ENCODE measurements around the gene VASH1.
A peak's percentile ranks its signal among the peaks of the same experiment; 100 is the strongest.
"Not testable (repeated sequence)": the region's sequence is repeated elsewhere in the genome, so short reads cannot be mapped to it uniquely, and the experiment has no call there.

Gene VASH1

DNA sequence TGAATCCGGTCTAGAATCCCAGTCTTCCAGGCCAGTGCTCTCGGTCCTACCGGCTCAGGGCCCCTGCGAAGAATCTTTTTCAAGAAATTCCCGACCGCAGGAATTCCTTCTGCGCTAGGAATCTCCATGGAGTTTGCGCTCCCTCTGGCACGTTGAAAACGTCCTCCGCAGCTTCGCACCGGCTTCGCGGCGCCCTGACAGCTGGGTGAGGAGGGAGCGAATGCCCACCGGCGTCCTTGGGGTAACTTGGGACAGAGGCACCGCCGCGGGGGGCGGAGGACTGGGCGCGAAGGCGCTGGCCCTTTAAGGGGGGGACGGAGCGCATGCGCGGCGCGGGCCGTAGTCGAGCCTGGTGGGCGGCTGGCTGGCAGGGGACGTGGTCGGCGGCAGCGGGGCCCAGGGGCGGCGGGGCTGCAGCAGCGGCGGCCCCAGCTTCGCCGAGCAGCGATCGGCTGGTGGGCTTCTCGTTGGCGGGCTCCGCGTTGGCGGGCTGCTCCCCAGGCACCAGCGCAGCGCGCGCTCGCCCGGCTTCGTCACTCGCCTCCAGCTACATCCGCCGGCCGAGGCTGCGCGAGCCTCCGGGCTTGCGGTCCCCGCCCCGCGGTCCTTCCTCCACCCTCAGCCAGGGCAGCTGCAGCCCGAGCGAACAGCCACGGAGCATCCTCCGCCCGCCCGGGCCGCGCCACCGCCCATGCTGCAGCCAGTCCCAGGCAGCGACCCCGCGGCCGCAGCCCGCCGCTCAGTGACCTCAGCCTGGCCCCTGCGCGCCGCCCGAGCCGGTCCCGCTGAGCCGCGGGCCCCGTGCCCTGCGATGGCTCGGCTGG, at the start of gene VASH1:
TSS of gene VASH1 (plus strand) at position 333 of the 824 bp plus-strand sequence. CDS start 1,354 bp downstream, outside the sequence.
- DNase-seq (ENCODE audit: low read depth): peak; percentile 41

DNA sequence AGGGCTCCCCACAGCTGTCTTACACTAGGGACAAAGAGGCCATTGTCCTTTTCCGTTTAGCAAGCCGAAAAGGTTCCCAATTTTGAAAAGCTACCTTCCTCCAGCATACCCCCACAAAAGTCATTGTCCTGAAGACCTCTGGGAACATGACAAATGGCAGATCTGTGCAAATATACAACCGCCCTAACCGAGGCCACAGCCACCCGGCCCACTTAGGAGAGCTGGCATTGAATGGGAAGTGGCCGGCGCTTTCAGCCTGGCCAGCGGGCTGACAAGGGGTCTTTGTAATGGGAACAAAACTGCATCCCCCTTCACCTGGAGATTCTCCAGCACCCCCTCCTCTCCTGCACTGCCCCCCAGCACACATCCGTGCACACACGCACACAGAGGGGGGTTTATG, 48.1 kb upstream of the VASH1 start:
- DNase-seq (ENCODE audit: low read depth): no peak

DNA sequence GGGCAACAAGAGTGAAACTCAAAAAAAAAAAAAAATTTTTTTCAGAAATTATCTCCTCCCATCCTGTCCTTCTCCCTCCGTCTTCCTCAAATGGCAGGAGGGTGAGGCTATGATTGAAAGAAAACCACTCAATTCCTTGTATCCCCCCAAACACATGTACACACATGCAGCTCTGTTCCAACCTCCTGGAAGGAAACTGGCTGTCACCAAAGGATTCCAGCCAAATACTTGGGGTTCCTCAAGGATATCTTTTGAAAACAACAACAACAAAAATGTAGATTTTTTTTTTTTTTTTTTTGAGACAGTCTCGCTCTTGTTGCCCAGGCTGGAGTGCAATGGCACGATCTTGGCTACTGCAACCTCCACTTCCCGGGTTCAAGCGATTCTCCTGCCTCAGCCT, 46.8 kb upstream of the VASH1 start:
- DNase-seq (ENCODE audit: low read depth): no peak

- DNase-seq (ENCODE audit: low read depth): no peak
Observed at GRCh38 chr14:76715101-76715500, 46.2 kb upstream of the VASH1 start.

GRCh38 chr14:76715511-76716081, 45.7 kb upstream of the VASH1 start:
- no peak for DNase-seq (ENCODE audit: low read depth)

GRCh38 chr14:76716285-76716684, 45.0 kb upstream of the VASH1 start:
- no peak for DNase-seq (ENCODE audit: low read depth)

GRCh38 chr14:76717508-76718290, 43.6 kb upstream of the VASH1 start:
- no peak for DNase-seq (ENCODE audit: low read depth)

DNA sequence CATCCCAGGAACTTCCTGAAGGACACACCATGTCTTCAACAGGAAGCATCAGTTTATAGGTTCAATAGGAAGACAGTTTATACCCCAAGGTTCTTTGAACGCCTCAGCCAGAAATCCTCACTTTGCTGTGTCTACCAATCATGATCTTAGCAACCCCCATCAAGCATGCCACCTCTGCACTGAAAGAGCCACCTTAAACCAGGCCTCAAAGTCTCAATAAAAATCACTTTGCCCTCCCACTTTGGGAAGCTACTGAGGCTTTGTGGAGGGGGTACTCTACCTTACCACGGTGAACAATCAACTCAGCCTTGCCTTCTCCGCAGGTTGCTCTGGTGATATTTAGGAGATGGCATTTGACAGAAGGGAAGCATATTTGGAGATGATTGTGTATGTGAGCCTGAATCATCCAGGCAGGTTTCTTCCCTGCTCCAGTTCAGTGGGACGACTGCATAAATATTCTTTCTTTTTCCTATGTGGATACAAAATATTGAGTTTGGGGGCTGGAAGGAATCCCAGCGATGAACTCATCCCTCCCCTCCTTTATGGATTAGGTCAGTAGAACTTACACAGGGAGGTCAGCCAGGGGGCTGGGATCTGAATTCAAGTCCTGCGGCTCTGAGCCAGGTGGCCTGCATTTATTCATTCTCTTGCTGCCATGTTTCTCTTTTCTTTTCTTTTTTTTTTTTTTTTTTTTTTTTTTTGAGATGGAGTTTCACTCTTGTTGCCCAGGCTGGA, 42.8 kb upstream of the VASH1 start:
- DNase-seq (ENCODE audit: low read depth): no peak

- DNase-seq (ENCODE audit: low read depth): no peak
Observed at GRCh38 chr14:76719666-76720065, 41.6 kb upstream of the VASH1 start.

DNA sequence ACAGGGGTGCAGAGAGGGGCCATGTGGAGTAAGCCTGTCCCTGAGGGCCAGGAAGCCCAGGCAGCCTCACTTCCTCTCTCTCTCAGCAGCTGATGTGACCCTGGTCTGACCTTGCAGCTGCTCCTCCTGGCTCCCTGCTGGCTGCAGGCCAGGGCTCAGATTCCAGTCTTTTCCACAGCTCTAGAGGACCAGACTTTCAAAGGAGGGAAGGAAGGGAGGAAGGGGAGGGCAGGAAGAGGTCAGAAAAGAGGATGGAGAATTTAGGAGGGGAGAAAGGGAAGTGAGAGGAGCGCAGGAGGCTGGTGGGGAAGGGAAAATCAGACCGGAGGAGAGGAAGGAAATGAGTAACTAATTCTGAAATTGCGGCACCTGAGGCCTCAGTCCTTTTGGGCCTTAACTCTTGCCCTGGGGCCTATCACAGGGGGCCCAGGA, 40.9 kb upstream of the VASH1 start:
- DNase-seq (ENCODE audit: low read depth): no peak

- DNase-seq (ENCODE audit: low read depth): not testable (repeated sequence)
Observed at GRCh38 chr14:76721506-76721905, 39.8 kb upstream of the VASH1 start.

DNA sequence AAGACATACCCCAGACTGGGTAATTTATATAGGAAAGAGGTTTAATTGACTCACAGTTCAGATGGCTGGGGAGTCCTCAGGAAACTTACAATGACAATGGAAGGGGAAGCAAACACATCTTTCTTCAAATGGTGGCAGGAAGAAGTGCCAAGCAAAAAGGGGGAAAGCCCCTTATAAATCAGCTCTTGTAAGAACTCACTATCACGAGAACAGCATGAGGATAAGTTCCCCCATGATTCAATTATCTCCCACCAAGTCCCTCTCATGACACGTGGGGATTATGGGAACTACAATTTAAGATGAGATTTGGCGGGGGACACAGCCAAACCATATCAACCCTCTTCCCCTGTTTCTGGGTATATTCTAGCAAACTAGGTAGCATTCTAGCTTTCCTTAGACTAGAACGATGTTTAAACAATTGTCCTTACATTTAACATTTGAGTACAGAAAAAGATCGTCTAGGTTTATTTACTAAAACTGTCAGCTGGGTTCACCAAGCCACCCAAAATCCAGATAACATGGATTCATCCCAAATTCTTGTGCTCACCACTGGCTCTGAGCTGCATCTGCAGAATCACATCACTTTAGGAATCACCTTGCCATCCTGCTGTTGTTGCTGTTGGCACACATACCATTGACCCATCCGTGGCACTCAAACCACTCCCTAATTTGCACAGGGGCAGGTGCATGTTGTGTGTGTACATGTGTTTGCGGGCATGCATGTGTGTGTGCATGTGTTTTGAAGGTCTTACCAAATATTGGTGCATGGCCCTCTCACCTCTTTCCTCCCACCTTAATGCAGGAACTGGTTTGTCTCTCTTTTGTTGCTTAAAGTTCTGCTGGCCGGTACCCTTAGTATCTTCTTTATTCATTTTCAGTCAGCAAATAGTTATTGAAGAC, 36.4 kb upstream of the VASH1 start:
- no peak for DNase-seq (ENCODE audit: low read depth)

- no peak for DNase-seq (ENCODE audit: low read depth)
Observed at GRCh38 chr14:76726551-76726970, 34.7 kb upstream of the VASH1 start.

DNA sequence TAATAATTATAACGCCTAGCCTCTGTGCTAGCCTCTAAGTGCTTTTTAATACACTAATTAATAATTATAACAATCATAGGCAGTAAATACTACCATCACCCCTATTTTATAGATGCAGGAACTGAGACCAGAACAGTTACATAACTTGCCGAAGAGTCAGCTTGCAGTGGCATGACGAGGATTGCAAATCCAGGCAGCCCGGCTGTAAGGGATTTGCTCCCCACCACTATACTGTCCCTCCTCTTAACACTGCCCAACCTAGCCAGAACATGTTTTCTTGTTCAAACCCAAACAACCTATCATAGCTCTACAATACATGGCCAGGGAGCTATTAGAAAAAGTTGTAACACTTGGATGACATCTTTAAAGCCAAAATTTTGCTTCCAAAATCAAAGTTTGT, 33.9 kb upstream of the VASH1 start:
- DNase-seq (ENCODE audit: low read depth): no peak

DNA sequence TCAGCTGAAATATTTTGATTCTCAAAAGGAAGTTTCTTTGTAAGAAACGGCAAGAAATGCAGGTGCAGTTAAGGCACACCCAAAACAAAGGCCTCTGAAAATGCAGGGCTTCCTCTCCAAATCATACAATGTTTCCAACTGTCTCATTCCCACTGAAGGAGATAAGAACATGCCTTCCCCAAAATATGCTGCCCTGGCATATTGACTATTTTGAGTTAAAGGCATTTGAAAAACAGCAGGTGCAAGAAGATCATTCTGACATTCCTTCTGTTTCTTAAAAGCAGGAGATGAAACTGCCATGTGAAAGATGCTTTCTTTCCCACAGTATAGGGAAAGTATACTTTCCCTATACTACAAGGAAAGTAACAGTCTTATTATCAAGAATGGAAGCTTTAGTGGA, 33.4 kb upstream of the VASH1 start:
- no peak for DNase-seq (ENCODE audit: low read depth)

- DNase-seq (ENCODE audit: low read depth): no peak
Observed at GRCh38 chr14:76729258-76729657, 32.0 kb upstream of the VASH1 start.

DNA sequence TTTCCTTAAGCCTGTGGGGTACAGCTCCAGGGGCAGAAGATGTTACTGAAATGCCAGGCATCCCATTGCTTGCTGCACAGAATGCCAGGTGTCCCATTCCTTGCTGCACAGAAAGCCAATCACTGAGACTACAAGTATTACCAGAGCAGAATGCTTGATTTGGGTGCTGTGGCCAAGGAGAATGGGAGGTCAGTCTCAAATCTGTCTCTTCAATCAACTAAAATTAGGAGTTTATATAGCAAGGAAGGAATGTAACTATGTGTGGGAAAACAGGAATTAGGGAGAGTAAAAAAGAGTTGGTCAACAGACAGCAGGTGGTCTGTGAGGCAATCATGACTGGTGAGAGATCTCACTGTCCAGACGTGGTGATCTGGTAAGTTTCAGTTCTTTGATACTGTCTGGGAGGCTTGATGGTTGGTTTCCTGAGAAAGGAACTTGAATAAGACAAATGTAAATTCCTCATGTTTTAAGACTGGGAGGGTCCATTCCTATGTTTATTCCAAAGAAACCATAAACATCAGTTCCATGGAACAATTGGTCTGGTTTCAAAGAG, 31.2 kb upstream of the VASH1 start:
- DNase-seq (ENCODE audit: low read depth): no peak

- not testable (repeated sequence) for DNase-seq (ENCODE audit: low read depth)
Observed at GRCh38 chr14:76734501-76734900, 26.8 kb upstream of the VASH1 start.

GRCh38 chr14:76736514-76736913, 24.8 kb upstream of the VASH1 start:
- no peak for DNase-seq (ENCODE audit: low read depth)

DNA sequence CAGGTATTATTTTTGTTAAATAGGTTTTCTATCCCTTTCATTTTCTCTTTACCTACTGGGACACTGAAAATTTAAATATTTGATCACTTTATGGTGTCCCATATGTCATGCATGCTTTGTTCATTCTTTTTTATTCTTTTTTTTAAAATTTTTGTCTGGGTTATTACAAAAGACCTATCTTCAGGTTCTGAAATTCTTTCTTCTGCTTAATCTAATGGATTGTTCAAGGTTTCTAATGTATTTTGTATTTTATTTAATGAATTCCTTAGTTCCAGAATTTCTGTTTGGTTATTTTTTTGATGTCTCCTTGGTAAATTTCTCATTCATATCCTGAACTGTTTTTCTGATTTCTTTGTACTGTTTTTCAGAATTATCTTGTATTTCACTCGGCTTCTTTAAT, 20.2 kb upstream of the VASH1 start:
- no peak for DNase-seq (ENCODE audit: low read depth)

GRCh38 chr14:76742185-76742584, 19.1 kb upstream of the VASH1 start:
- no peak for DNase-seq (ENCODE audit: low read depth)

Data from activated T-cell treated with anti-CD3 and anti-CD28 coated beads for 24 hours (primary cell).